Measurements from ENCODE around the gene CCDC33.
A peak's percentile ranks its signal among the peaks of the same experiment; 100 is the strongest.
"Not testable (repeated sequence)": the region's sequence is repeated elsewhere in the genome, so short reads cannot be mapped to it uniquely, and the experiment has no call there.

The CCDC33 gene

GRCh38 chr15:74336061-74337005 lies 100.2 kb downstream of the CCDC33 start:
- no peak for DNase-seq

- DNase-seq = no peak
These were observed 101.0 kb downstream of the CCDC33 start for GRCh38 chr15:74337146-74337545.

GRCh38 chr15:74337607-74338211 lies 101.6 kb downstream of the CCDC33 start:
- DNase-seq = no peak

GRCh38 chr15:74338676-74339075 lies 102.5 kb downstream of the CCDC33 start:
- no peak for DNase-seq

- DNase-seq = no peak
These were observed 103.2 kb downstream of the CCDC33 start for GRCh38 chr15:74339371-74339770.

GRCh38 chr15:74340150-74340549 lies 104.0 kb downstream of the CCDC33 start:
- DNase-seq = peak in 1 of 4 experiments; percentile 9

GRCh38 chr15:74343127-74343796 lies 107.1 kb downstream of the CCDC33 start:
- DNase-seq = no peak

- DNase-seq = no peak
These were observed 107.6 kb downstream of the CCDC33 start for GRCh38 chr15:74343797-74344127.

GRCh38 chr15:74345051-74345450 lies 108.9 kb downstream of the CCDC33 start:
- DNase-seq = no peak

GRCh38 chr15:74347757-74348250 lies 111.7 kb downstream of the CCDC33 start:
- no peak for DNase-seq

- DNase-seq = no peak
These were observed 113.2 kb downstream of the CCDC33 start for GRCh38 chr15:74349241-74349778.

- DNase-seq = no peak
These were observed 114.5 kb downstream of the CCDC33 start for GRCh38 chr15:74350295-74351275.

GRCh38 chr15:74351670-74352069 lies 115.5 kb downstream of the CCDC33 start:
- DNase-seq = no peak

GRCh38 chr15:74352393-74352910 lies 116.3 kb downstream of the CCDC33 start:
- no peak for DNase-seq

GRCh38 chr15:74353992-74354391 lies 117.9 kb downstream of the CCDC33 start:
- not testable (repeated sequence) for DNase-seq

- not testable (repeated sequence) for DNase-seq
These were observed 119.9 kb downstream of the CCDC33 start for GRCh38 chr15:74356050-74356449.

- DNase-seq = not testable (repeated sequence)
These were observed 121.4 kb downstream of the CCDC33 start for GRCh38 chr15:74357514-74357913.

- DNase-seq = not testable (repeated sequence)
These were observed 123.2 kb downstream of the CCDC33 start for GRCh38 chr15:74359376-74359775.

GRCh38 chr15:74360855-74361254 lies 124.7 kb downstream of the CCDC33 start:
- DNase-seq = not testable (repeated sequence)

GRCh38 chr15:74362482-74362881 lies 126.4 kb downstream of the CCDC33 start:
- no peak for DNase-seq

- no peak for DNase-seq
These were observed 128.9 kb downstream of the CCDC33 start for GRCh38 chr15:74364936-74365597.
